Glutamatergic neuron (in vitro differentiated cells): Measurements from ENCODE around the gene FLVCR2. TPM values are rescaled to one million over a fixed set of nuclear protein-coding genes. Genes with fewer than 3 reads are reported as not detected.
"Not testable (repeated sequence)": the region's sequence is repeated elsewhere in the genome, so short reads cannot be mapped to it uniquely, and the experiment has no call there.

Experiments used
- DNase-seq: peaks from one replicate; pipeline ENCODE4 v3.0.0; 2022
- H3K27ac Mint-ChIP-seq: one replicate; pipeline ENCODE4 v1.8.0; 2020; ENCODE audit warnings: mild to moderate bottlenecking, mixed read lengths, inconsistent platforms; ENCODE audit not compliant: unreplicated experiment
- H3K27me3 Mint-ChIP-seq: one replicate; pipeline ENCODE4 v1.8.0; 2020; ENCODE audit warnings: mild to moderate bottlenecking, moderate library complexity, mixed read lengths, inconsistent platforms; ENCODE audit not compliant: unreplicated experiment
- H3K36me3 Mint-ChIP-seq: one replicate; pipeline ENCODE4 v1.8.0; 2020; ENCODE audit warnings: mild to moderate bottlenecking, mixed read lengths, inconsistent platforms; ENCODE audit not compliant: unreplicated experiment
- H3K4me1 Mint-ChIP-seq: one replicate; pipeline ENCODE4 v1.8.0; 2020; ENCODE audit warnings: mild to moderate bottlenecking, low read depth, mixed read lengths, inconsistent platforms; ENCODE audit not compliant: unreplicated experiment
- H3K4me3 Mint-ChIP-seq: one replicate; pipeline ENCODE4 v1.8.0; 2020; ENCODE audit warnings: mild to moderate bottlenecking, mixed read lengths, inconsistent platforms; ENCODE audit not compliant: unreplicated experiment
- H3K9me3 Mint-ChIP-seq: one replicate; pipeline ENCODE4 v1.8.0; 2020; ENCODE audit warnings: mild to moderate bottlenecking, moderate library complexity, mixed read lengths, inconsistent platforms; ENCODE audit not compliant: unreplicated experiment
- CTCF ChIP-seq: fragments of 200-600 bp; sonication (generic); IDR thresholded peaks from one replicate; pipeline ENCODE4 v1.5.0; 2021; ENCODE audit not compliant: partially characterized antibody, unreplicated experiment
- total RNA-seq: library from RNA; stranded (reverse); fragmentation: NEBNext Ultra II Directional; extraction: Animal tissue kit (Norgen Biotek cat#: 25700); gene quantifications from one replicate; pipeline ENCODE4 v1.2.1, GENCODE V29; 2021; ENCODE audit not compliant: unreplicated experiment

Gene FLVCR2
- total RNA-seq, 1 donor from 2014 or later: not detected

DNA sequence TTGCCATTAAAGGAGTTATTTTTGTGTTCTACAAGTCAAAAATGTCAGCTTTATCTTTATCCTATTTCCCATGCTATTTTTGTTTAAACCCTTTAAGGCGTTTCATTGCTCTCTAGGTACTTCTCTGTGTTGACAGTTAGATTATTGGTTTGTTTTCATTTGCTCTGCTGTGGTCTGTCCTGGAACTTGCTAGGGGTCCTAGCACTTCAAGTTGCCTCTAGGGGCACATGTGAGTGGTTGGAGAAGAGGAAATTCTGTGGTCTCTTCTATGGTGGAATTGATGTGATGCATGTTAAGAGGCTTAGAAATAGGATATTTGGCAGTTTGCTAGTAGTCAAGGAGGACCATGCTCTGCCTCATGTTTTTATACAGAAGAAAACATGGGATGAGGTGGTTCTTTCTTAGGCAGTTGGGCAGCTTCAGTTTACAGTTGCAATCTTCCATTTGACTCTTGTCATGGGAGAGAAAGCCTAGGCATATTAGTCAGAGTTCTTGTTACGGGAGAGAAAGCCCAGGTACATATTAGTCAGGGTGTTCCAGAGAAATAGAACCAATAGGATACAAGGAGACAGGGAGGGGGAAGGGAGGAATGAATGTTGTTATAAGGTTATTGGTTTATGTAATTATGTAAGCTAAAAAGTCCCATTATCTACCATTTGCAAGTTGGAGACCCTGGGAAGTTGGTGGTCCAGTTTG is 97.0 kb downstream of the FLVCR2 start:
- H3K36me3 Mint-ChIP-seq: peaks cover 7% of the 10 kb centered on the region
- H3K4me1 Mint-ChIP-seq: no peaks in the 10 kb centered on the region
- no peak for TF ChIP-seq CTCF
- no peaks in the 10 kb centered on the region for H3K27me3 Mint-ChIP-seq
- no peaks in the 10 kb centered on the region for H3K9me3 Mint-ChIP-seq
- H3K27ac Mint-ChIP-seq: no peak overlapping the region
- DNase-seq: no peak
- no peak overlapping the region for H3K4me3 Mint-ChIP-seq

GRCh38 chr14:75685910-75686309 is 107.5 kb downstream of the FLVCR2 start:
- TF ChIP-seq CTCF: no peak
- H3K4me1 Mint-ChIP-seq: no peaks in the 10 kb centered on the region
- peaks cover 2% of the 10 kb centered on the region for H3K9me3 Mint-ChIP-seq
- H3K4me3 Mint-ChIP-seq: no peak overlapping the region
- no peaks in the 10 kb centered on the region for H3K36me3 Mint-ChIP-seq
- H3K27me3 Mint-ChIP-seq: peaks cover 2% of the 10 kb centered on the region
- no peak for DNase-seq
- H3K27ac Mint-ChIP-seq: no peak overlapping the region

GRCh38 chr14:75689012-75689411 is 110.6 kb downstream of the FLVCR2 start:
- Mint-ChIP-seq H3K9me3 (peaks cover 2% of the 10 kb centered on the region), H3K36me3 (peaks cover 9% of the 10 kb centered on the region), H3K27ac (no peak overlapping the region), H3K4me3 (no peak overlapping the region), H3K4me1 (no peaks in the 10 kb centered on the region), H3K27me3 (no peaks in the 10 kb centered on the region)
- no peak for TF ChIP-seq CTCF
- DNase-seq: no peak

GRCh38 chr14:75690010-75690409 is 111.6 kb downstream of the FLVCR2 start:
- Mint-ChIP-seq H3K9me3 (peaks cover 2% of the 10 kb centered on the region), H3K27ac (no peak overlapping the region)

GRCh38 chr14:75695025-75695424 is 116.6 kb downstream of the FLVCR2 start:
- H3K9me3 Mint-ChIP-seq, DNase-seq, H3K27ac Mint-ChIP-seq, H3K4me1 Mint-ChIP-seq, H3K4me3 Mint-ChIP-seq, H3K27me3 Mint-ChIP-seq: not testable (repeated sequence)
- peaks cover 19% of the 10 kb centered on the region for H3K36me3 Mint-ChIP-seq

More at GRCh38 chr14:75690010-75690409, 111.6 kb downstream of the FLVCR2 start:
- DNase-seq: no peak
- TF ChIP-seq CTCF: no peak
- Mint-ChIP-seq H3K4me1 (no peaks in the 10 kb centered on the region), H3K36me3 (peaks cover 19% of the 10 kb centered on the region), H3K27me3 (no peaks in the 10 kb centered on the region), H3K4me3 (no peak overlapping the region)
